ENCODE data around the gene SLK. TPM values are rescaled to one million over a fixed set of nuclear protein-coding genes. Genes with fewer than 3 reads are reported as not detected.

SLK gene
- total RNA-seq, 3 donors from 2014 or later = 45.7 to 75.8 (median 46.7) TPM

DNA sequence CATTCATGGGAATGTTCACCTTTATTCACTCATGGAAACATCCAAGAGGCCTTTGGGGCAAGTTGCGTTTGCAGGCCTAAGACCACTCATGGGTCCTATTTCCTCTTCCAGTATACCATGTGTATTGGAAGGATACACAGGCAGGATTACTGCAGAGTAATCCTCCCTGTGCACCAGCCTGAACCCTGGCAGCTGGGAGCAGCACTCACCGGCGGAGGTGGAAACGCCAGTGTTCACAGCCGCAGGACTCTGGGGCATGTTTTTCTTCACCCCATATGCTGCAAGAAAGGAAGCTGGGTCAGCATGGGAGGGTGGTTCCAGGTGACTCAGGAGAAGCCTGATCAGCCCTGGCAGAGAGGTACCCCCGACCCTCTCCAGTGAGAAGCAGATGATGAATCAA is 94.3 kb downstream of the SLK start:
- DNase-seq (no peak), ATAC-seq (no peak)
- Histone ChIP-seq H3K36me3 (ENCODE audit: low read depth) (no peaks in the 10 kb centered on the region), H3K9me3 (no peaks in the 10 kb centered on the region), H3K4me3 (no peak overlapping the region), H3K4me1 (ENCODE audit: low read depth) (no peaks in the 10 kb centered on the region)
- TF ChIP-seq, protein P1, sequence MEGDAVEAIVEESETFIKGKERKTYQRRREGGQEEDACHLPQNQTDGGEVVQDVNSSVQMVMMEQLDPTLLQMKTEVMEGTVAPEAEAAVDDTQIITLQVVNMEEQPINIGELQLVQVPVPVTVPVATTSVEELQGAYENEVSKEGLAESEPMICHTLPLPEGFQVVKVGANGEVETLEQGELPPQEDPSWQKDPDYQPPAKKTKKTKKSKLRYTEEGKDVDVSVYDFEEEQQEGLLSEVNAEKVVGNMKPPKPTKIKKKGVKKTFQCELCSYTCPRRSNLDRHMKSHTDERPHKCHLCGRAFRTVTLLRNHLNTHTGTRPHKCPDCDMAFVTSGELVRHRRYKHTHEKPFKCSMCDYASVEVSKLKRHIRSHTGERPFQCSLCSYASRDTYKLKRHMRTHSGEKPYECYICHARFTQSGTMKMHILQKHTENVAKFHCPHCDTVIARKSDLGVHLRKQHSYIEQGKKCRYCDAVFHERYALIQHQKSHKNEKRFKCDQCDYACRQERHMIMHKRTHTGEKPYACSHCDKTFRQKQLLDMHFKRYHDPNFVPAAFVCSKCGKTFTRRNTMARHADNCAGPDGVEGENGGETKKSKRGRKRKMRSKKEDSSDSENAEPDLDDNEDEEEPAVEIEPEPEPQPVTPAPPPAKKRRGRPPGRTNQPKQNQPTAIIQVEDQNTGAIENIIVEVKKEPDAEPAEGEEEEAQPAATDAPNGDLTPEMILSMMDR (IDR thresholded peaks at IDR 0.05) = no peak
- intact Hi-C loops (cut with DNase I, micrococcal nuclease) = no loop called here

DNA sequence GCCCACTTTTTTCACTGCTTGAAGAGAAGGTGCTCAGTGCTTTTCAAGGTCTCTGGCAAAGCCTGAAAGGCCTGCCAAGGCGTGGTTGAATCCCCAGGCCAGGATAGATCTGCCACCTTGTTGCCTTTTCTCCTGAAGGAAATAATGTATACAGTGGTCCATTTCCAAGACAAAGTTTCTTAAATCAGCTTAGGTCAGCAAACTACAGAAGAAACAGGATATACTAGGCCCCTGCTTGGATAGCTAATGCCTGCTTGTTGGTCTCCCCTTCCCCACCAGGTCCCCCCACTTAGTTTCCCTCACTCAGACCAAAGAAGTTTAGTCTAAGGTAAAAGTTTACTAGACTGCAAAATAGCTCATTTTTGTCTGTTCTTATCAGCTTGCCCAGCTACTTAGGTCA is 98.8 kb downstream of the SLK start:
- ATAC-seq (no peak), DNase-seq (no peak)
- H3K4me3 ChIP-seq = no peak overlapping the region
- TF ChIP-seq, protein P1 (IDR thresholded peaks at IDR 0.05) = no peak
- intact Hi-C loops (cut with DNase I, micrococcal nuclease) = no loop called here
- H3K9me3 ChIP-seq = no peaks in the 10 kb centered on the region
- no peaks in the 10 kb centered on the region for H3K36me3 ChIP-seq (ENCODE audit: low read depth)
- H3K4me1 ChIP-seq (ENCODE audit: low read depth) = peaks cover 5% of the 10 kb centered on the region

DNA sequence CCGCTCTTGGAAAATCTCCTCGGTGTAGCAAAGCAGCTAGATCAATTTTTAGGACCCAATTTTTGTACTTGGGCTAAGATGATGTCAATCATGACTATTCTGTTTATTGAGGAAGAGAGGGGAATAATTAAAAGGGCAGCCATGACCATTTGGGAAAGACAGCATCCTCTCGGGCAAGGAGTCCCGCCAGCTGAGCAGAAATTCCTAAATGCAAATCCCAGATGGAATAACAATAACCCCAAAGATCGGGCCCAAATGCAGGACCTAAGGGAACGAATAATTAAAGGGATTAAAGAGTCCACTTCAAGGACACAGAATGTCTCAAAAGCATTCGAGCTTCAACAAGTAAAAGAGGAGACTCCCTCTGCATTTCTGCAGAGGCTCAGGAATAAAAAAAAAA is 100.0 kb downstream of the SLK start:
- intact Hi-C loops (cut with DNase I, micrococcal nuclease) = no loop called here
- ATAC-seq (no peak), DNase-seq (no peak)
- TF ChIP-seq, protein P1 (IDR thresholded peaks at IDR 0.05) = no peak
- Histone ChIP-seq H3K4me3 (no peak overlapping the region), H3K4me1 (ENCODE audit: low read depth) (peaks cover 5% of the 10 kb centered on the region), H3K36me3 (ENCODE audit: low read depth) (no peaks in the 10 kb centered on the region), H3K9me3 (no peaks in the 10 kb centered on the region)

DNA sequence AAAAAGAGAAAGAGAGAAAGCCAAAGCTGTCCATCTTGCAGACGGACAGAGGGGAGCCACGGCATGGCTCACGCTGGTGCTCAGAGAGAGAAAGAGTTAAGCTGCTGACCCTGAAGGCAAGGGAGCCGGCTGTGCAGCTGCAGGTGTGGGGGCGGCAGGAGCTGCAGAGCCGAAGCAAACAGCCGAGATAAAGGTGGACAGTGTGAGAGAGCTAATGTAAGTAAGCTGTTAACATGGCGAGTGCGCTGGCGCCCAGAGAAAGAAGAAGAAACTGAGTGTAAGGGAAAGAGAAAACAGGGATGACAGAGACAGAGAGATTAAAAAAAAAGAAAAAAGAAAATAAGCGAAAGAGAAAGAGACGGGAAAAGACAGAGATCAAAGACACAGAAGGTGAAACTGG is 100.6 kb downstream of the SLK start:
- Histone ChIP-seq H3K4me1 (ENCODE audit: low read depth) (peaks cover 5% of the 10 kb centered on the region), H3K36me3 (ENCODE audit: low read depth) (no peaks in the 10 kb centered on the region), H3K9me3 (no peaks in the 10 kb centered on the region), H3K4me3 (no peak overlapping the region)
- TF ChIP-seq, protein P1 (IDR thresholded peaks at IDR 0.05) = no peak
- intact Hi-C loops (cut with DNase I, micrococcal nuclease) = no loop called here
- ATAC-seq (no peak), DNase-seq (no peak)

DNA sequence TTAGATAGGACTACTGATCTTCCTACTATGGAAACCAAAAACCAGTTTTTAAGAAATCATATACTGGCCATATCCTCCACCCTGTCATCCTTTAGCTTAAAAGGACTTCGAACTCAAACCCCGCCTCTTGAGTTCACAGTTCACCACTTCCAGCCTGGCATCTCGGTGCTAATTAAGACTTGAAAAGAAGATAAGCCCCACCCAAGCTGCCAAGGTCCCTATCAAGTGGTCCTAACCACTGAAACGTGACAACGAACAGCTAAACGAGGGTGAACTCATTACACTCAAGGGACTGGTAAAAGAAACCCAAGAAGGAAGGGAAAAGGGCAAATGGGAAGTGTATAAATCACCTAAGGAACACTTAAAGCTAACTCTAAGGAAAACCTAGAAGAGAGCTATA is 102.7 kb downstream of the SLK start:
- DNase-seq = peak in 1 of 3 donors; percentile 54
- TF ChIP-seq, protein P1 (IDR thresholded peaks at IDR 0.05) = no peak
- no peak overlapping the region for H3K4me3 ChIP-seq
- intact Hi-C loops (cut with DNase I, micrococcal nuclease) = no loop called here
- no peaks in the 10 kb centered on the region for H3K36me3 ChIP-seq (ENCODE audit: low read depth)
- H3K9me3 ChIP-seq = no peaks in the 10 kb centered on the region
- peak; percentile 82 for ATAC-seq
- H3K4me1 ChIP-seq (ENCODE audit: low read depth) = peaks cover 5% of the 10 kb centered on the region

DNA sequence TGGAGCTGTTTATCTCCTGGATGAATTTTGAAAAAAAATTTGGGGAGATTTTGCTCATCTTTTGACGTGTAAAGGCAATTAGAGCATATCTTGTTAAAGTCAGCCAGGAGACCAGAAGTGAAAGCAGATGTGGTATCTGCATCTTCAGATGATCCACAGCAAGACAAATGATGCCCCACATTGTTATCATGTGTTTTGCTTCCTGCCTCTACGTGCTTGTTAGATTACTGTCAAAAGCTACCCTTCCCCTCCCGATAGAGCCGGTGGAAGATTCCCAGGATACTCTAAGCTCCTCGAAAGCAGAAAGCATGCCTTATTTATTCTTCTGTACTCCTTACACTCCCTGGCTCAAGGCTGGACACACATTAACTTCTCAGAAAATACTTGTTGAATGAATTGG is 105.8 kb downstream of the SLK start:
- DNase-seq (no peak), ATAC-seq (no peak)
- intact Hi-C loops (cut with DNase I, micrococcal nuclease) = no loop called here
- Histone ChIP-seq H3K36me3 (ENCODE audit: low read depth) (no peaks in the 10 kb centered on the region), H3K9me3 (no peaks in the 10 kb centered on the region), H3K4me3 (no peak overlapping the region), H3K4me1 (ENCODE audit: low read depth) (peaks cover 14% of the 10 kb centered on the region)
- TF ChIP-seq, protein P1 (IDR thresholded peaks at IDR 0.05) = no peak
